GM21723 (cell line): ENCODE results near the gene VIPR1.

Source experiments
- ATAC-seq: cut with Tn5 transposase; IDR thresholded peaks from one replicate; pipeline ENCODE4 v1.9.1; 2021; ENCODE audit warnings: mild to moderate bottlenecking, moderate library complexity; ENCODE audit not compliant: unreplicated experiment

The VIPR1 gene

DNA sequence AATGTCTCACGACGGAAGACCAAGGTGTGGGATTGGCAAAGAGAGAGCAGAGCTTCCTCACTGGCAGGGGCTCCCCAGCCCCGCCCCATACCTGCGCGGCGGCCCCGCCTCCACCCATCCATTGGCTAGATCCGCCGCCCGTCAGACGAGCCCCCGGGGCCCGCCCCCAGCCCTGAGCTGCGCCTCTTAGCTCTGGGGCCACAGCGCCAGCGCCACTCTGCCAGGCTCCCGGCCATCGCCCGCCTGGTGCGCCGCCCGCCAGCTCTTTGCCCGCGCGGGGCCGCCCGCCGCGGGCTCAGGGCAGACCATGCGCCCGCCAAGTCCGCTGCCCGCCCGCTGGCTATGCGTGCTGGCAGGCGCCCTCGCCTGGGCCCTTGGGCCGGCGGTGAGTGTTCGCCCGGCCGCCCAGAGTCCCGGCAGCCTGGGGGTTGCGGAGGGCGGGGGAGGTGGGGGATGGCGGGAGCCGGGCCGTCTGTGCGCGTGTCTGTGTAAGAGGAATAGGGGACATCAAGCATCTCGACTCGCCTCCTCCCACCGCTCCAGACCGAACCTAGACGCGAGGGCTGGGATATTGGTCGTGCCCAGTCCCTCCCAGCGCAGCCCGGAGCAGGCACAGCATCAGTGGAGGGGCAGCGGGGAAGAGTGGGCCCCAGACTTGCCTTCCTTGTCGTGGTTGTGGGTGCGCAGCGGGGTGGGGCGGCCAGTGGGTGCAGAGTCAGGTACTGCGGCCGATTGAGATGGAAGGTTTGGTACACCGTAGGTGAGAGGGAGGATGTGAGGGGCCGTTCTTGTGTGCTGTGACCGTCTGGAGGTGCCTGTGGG, at the start of gene VIPR1:
Gene VIPR1 (plus strand): TSS at position 215 of the 822 bp plus-strand sequence. CDS start 93 bp downstream, at position 308.
- ATAC-seq: peak; percentile 94

GRCh38 chr3:42456211-42456610, 46.2 kb upstream of the VIPR1 start:
- ATAC-seq: no peak

DNA sequence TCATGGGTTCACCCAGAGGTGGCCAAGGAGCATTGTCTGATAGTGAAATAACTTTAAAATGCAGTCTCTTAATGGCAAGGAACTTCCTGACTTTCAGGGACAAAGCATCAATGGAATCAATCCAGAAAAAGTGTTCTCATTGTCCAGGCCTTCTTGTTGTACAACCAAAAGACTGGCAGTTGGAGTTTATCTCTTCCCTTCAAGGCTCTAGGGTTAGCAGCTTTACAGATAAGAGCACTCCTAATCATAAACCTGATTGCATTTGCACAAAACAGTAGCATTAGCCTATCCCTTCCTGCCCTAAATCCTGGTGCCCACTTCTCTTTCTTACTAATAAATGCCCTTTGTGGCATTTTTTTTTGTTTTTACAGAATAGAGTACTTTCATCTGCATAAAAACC, 43.3 kb upstream of the VIPR1 start:
- ATAC-seq: no peak

- no peak for ATAC-seq
Measured at GRCh38 chr3:42461762-42462161, 40.7 kb upstream of the VIPR1 start.

GRCh38 chr3:42463093-42463492, 39.4 kb upstream of the VIPR1 start:
- no peak for ATAC-seq

DNA sequence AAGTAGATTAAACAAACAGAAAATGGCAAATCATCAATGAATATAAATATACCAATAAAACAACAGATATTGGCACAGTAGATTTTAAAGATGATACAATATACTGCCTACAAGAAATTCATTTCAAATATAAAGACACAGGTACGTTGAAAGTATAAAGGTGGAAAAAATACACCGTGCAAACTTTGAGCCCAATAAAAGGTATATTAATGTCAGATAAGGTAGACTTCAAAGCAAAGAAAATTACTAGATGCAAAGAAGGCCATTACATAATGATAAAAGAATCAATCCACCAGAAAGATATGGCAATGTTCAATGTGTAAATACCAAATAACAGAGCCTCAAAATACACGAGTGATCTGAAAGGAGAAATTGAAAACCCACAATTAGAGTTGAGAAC, 34.3 kb upstream of the VIPR1 start:
- ATAC-seq: no peak

GRCh38 chr3:42472555-42472954, 29.9 kb upstream of the VIPR1 start:
- no peak for ATAC-seq

DNA sequence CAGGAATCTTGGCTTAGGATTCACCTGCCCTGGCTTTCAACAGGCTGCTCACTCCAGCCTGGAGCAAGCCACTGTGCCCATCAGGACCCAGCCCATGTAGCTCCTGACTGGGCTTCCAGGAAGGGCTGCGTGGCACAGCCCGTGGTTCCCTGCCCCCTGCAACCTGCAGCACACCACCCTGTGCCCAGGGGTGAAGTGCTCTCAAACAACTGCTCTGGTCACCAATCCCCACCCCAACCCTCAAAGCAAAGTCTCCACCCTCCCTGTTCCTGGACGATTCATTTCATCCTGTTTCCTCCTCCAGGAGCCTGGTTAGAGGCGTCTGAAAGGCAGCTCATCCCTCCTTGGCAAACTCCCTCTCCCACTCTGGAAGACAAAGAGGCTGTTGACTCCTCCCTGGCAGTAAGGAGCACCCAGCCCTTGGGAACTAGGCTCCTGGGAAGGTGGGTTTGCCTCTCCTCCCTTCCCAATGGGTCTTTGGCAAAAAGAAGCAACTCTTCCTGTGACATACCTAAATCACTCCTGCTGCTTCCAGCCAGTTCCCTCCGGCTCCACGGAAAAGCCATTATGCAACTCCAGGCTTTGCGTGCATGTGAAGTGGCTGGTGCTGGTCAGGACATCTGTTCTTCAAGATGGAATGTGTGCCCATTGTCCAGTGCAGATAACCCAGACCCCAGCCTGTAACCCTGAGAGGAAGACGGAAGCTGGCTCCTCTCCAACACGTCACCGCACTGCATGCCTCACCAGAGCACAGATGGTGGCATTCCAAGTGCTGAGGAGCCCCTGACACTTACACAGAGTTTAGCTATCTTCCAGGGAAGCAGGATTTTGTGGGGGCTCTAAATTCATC, 29.1 kb upstream of the VIPR1 start:
- ATAC-seq: no peak

DNA sequence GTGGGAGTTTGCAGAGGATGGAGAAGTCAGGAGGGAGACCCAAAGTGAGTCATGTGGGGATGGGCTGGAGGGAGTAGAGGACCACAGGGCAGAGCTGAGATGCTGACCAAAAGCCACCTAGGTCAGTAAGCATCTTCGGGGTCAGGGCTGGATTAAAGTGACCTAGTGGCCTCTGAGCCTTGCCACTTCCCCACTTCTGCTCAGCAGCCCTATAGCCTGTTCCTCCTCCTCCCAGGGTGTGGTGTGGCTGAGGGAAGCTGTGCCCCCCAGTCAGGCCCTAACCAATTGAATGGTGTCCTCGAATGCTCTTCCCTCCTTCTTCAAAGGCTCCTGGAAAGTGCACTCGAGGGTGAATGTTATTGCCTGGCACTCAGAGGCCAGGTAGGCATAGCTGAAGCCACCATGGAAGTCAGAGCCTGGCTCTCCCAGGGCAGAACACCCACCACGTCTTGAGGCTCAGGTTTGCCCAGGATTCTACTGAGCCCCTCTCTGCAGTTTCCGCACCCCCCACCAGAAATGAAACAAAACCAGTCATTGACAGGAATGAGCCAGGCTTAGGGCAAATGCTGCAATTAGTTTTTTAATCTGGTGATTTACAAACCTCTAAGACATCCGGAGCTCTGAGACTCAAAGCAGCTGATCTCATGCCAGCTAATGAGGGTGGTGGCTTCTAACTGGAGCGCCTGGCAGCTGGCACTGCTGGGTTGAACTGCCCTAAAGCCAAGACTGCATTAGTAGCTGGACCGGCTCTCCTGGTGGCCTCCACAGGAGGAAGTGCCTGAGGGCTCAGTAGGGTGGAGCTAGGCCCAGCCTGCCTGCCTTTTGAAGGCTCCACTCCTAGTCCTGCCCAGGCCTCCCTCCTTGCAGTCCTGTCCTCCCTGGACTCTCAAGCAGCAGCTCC, 26.0 kb upstream of the VIPR1 start:
- no peak for ATAC-seq

- no peak for ATAC-seq
Measured at GRCh38 chr3:42477696-42478095, 24.7 kb upstream of the VIPR1 start.

DNA sequence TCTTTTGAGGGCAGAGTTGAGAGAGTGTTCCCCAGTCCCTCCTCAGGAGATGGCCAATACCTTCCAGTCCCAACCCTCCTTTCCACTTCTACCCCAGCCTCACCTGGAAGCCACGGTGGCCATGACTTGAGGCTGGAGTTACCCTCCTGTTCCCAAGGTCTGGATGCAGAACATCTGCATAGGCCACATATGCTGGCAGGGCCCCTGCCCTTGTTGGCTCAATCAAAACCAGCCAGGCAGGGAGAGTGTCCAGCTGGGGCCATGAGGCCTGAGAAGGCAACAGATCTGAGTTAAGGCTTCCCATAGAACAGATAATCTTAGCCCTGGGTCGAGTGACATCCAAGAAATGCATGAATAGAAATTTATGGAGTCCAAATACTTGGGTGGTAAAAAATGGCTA, 23.6 kb upstream of the VIPR1 start:
- no peak for ATAC-seq

GRCh38 chr3:42486814-42487565, 15.5 kb upstream of the VIPR1 start:
- ATAC-seq: no peak

GRCh38 chr3:42488687-42489086, 13.8 kb upstream of the VIPR1 start:
- ATAC-seq: no peak

DNA sequence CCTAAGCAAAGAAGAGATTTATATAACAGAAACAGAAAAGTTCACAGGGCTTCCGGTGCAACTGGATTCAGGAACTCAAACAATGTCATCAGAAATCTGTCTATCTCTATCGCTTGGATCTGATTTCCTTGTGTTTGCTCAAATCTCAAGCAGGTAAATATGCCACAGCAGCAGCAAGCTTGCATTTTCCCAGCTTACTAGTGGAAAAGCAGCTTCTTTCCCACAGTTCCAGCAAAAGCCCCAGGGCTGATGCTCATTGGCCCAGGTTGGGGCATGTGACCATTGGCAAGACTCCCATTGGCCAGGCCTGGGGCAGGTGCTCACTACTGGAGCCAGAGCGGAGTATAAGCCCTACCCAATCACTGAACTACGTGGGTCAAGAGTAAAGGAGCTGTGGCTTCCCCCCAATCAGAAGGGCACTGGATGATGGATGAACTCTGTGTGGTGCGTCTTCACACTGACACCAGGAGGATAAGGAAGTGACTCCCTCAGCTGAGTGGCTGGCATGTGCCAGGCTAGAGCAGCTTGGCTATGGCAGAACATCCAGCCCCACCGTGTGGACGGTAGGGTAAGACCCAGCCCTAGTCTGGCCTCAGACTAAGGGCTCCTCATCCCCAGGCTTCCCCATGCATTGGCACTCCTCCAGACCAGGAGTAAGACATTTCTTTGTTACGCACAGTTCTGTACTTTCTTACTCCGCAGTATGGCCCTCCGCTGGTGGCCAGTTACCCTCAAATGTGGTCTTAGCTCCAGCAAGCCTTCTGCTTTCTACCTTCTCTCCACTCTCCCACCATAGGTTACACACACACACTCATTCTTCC, 13.1 kb upstream of the VIPR1 start:
- ATAC-seq: no peak

- ATAC-seq: peak; percentile 10
Measured at GRCh38 chr3:42489937-42490227, 12.6 kb upstream of the VIPR1 start.

DNA sequence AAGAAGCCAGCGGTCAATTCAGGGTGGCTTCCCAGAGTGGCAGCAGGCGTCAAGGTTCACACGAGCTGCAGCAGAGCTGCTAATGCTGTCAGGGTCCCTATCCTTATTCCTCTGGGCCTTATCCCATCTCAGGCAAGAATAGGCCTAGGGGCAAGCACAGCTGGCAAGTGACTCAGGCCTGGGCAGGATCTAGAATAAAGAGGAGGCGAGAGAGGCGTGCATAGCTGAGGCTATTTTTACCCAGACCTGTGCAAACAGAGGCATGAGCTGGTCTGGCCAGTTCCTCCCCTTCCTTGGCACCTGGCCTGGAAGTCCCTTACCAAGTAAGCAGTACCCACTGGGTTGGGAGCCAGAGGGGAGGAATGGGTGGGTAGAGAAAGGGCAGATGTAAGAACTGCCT, 12.2 kb upstream of the VIPR1 start:
- peak; percentile 98 for ATAC-seq

GRCh38 chr3:42491881-42492507, 10.4 kb upstream of the VIPR1 start:
- ATAC-seq: no peak

- no peak for ATAC-seq
Measured at GRCh38 chr3:42492508-42493080, 9.8 kb upstream of the VIPR1 start.
